IMR-90 (cell line): ENCODE data around the gene STX19. TPM values are rescaled to one million over a fixed set of nuclear protein-coding genes. Genes with fewer than 3 reads are reported as not detected.

Experiments
- ATAC-seq: fragments of 200-7000 bp; cut with Tn5 transposase; 2 replicates; pipeline ENCODE4 v1.9.1; 2020; ENCODE audit warnings: low read depth, mild to moderate bottlenecking, moderate library complexity
- BruUV-seq: library from RNA; stranded (reverse); fragments of 400-500 nt; replicated peaks from 2 replicates; lab custom pipeline; 2021; lab: Mats Ljungman, UMichigan
- CTCF ChIA-PET: fragments of 300-600 bp; formaldehyde crosslinking; extraction: SDS; loops from one replicate; lab custom pipeline; 2021; ENCODE audit warnings: antibody characterized with exemption; lab: Yijun Ruan, JAX
- POLR2A ChIA-PET: fragments of 300-600 bp; sonication (Branson Sonifier 250); formaldehyde crosslinking; loops from one replicate; lab custom pipeline; 2022; ENCODE audit warnings: antibody characterized with exemption; ENCODE audit not compliant: unreplicated experiment; lab: Charles Lee
- DNase-seq: peaks from one replicate; pipeline ENCODE4 v3.0.0; 2013
- H2AFZ ChIP-seq: replicated peaks from 2 replicates; pipeline ENCODE3; 2013; ENCODE audit warnings: low read length, mild to moderate bottlenecking; ENCODE audit not compliant: poor library complexity
- H2AK5ac ChIP-seq: 2 replicates; pipeline ENCODE4 v1.6.1; 2013; ENCODE audit warnings: low read depth, low read length, inconsistent platforms
- H2AK9ac ChIP-seq: replicated peaks from 2 replicates; pipeline ENCODE3; 2013; ENCODE audit warnings: mild to moderate bottlenecking, low read depth, low read length, moderate library complexity; ENCODE audit not compliant: poor library complexity
- H2BK120ac ChIP-seq: 2 replicates; pipeline ENCODE4 v1.6.1; 2013; ENCODE audit warnings: low read depth, low read length, inconsistent platforms
- H2BK15ac ChIP-seq: 3 replicates; pipeline ENCODE4 v1.6.1; 2013; ENCODE audit warnings: low read depth, low read length, inconsistent platforms
- H2BK20ac ChIP-seq: 2 replicates; pipeline ENCODE4 v1.6.1; 2013; ENCODE audit warnings: low read depth, mild to moderate bottlenecking, inconsistent platforms, low read length, moderate library complexity
- H2BK5ac ChIP-seq: 2 replicates; pipeline ENCODE4 v1.6.1; 2013; ENCODE audit warnings: mild to moderate bottlenecking, low read depth, low read length, inconsistent platforms; ENCODE audit not compliant: poor library complexity, severe bottlenecking
- H3K14ac ChIP-seq: replicated peaks from 2 replicates; pipeline ENCODE4 v1.6.1; 2013; ENCODE audit warnings: low read depth, low read length, inconsistent platforms
- H3K18ac ChIP-seq: 2 replicates; pipeline ENCODE4 v1.6.1; 2013; ENCODE audit warnings: low read depth, low read length, control low read depth
- H3K23ac ChIP-seq: 2 replicates; pipeline ENCODE4 v1.6.1; 2013; ENCODE audit warnings: low read depth, low read length, inconsistent platforms
- H3K27ac ChIP-seq: 2 replicates; pipeline ENCODE4 v1.5.1; 2013; ENCODE audit warnings: mild to moderate bottlenecking, control low read depth, low read length; ENCODE audit not compliant: insufficient read depth
- H3K27me3 ChIP-seq: 2 replicates; pipeline ENCODE4 v1.6.1; 2013; ENCODE audit warnings: low read length; ENCODE audit not compliant: control insufficient read depth, insufficient read depth
- H3K36me3 ChIP-seq: 2 replicates; pipeline ENCODE4 v1.6.1; 2013; ENCODE audit warnings: low read length, mixed read lengths; ENCODE audit not compliant: control insufficient read depth, insufficient read depth
- H3K4ac ChIP-seq: 2 replicates; pipeline ENCODE4 v1.6.1; 2013; ENCODE audit warnings: low read depth, low read length, inconsistent platforms
- H3K4me1 ChIP-seq: 2 replicates; pipeline ENCODE4 v1.6.1; 2013; ENCODE audit warnings: low read length, mixed read lengths; ENCODE audit not compliant: control insufficient read depth, insufficient read depth
- H3K4me2 ChIP-seq: 2 replicates; pipeline ENCODE4 v1.6.1; 2013; ENCODE audit warnings: low read depth, mild to moderate bottlenecking, control low read depth, low read length, moderate library complexity
- H3K4me3 ChIP-seq: 2 replicates; pipeline ENCODE4 v1.5.1; 2013; ENCODE audit warnings: low read depth, mild to moderate bottlenecking, control low read depth, low read length, moderate library complexity; ENCODE audit not compliant: insufficient read depth
- H3K56ac ChIP-seq: 2 replicates; pipeline ENCODE4 v1.6.1; 2013; ENCODE audit warnings: low read length, inconsistent platforms; ENCODE audit not compliant: insufficient read depth; ENCODE audit errors: extremely low read depth
- H3K79me1 ChIP-seq, 2 experiments: 2 replicates each; pipeline ENCODE4 v1.6.1; 2013; ENCODE audit warnings: low read length in 2 of 2, inconsistent platforms in 1 of 2, low read depth in 1 of 2
- H3K9ac ChIP-seq: 2 replicates; pipeline ENCODE4 v1.6.1; 2013; ENCODE audit warnings: low read depth, low read length, control low read depth
- H3K9me1 ChIP-seq: 2 replicates; pipeline ENCODE4 v1.6.1; 2013; ENCODE audit warnings: low read length, inconsistent platforms; ENCODE audit not compliant: insufficient read depth
- H3K9me3 ChIP-seq: 2 replicates; pipeline ENCODE4 v1.6.1; 2013; ENCODE audit warnings: low read length; ENCODE audit not compliant: control insufficient read depth, insufficient read depth
- H4K20me1 ChIP-seq: 2 replicates; pipeline ENCODE4 v1.6.1; 2013; ENCODE audit warnings: low read length, inconsistent platforms; ENCODE audit not compliant: insufficient read depth
- H4K5ac ChIP-seq: 2 replicates; pipeline ENCODE4 v1.6.1; 2013; ENCODE audit warnings: mild to moderate bottlenecking, low read depth, low read length, control low read depth
- H4K8ac ChIP-seq, 2 experiments: 2 replicates each; pipeline ENCODE4 v1.6.1; 2013; ENCODE audit warnings: low read depth in 2 of 2, low read length in 2 of 2, control low read depth in 1 of 2, inconsistent platforms in 1 of 2
- H4K91ac ChIP-seq: 2 replicates; pipeline ENCODE4 v1.6.1; 2013; ENCODE audit warnings: low read depth, low read length, inconsistent platforms; ENCODE audit not compliant: insufficient read depth
- FOS ChIP-seq: fragments of 150-350 bp; IDR thresholded peaks from 2 replicates; pipeline ENCODE4 v1.6.1; 2016; ENCODE audit warnings: low read depth, low read length
- MAZ ChIP-seq: IDR thresholded peaks from 2 replicates; pipeline ENCODE4 v1.6.1; 2012; ENCODE audit warnings: low read depth, mild to moderate bottlenecking, low read length, improper control_type of control experiment, moderate library complexity, borderline replicate concordance
- MXI1 ChIP-seq: IDR thresholded peaks from 2 replicates; pipeline ENCODE4 v1.6.1; 2012; ENCODE audit warnings: low read depth, mild to moderate bottlenecking, low read length, moderate library complexity, borderline replicate concordance
- NFE2L2 ChIP-seq: fragments of 150-350 bp; IDR thresholded peaks from 2 replicates; pipeline ENCODE4 v1.6.1; 2016; ENCODE audit warnings: low read depth, mild to moderate bottlenecking, low read length
- WGBS, 2 experiments: methylation state at CpG; one replicate each; pipeline versions ENCODE4 v1.1.5 to v1.1.7; 2013; ENCODE audit warnings: missing lambda C conversion rate in 2 of 2; ENCODE audit not compliant: insufficient read length in 1 of 2; ENCODE audit errors: extremely low coverage in 2 of 2; 5-methylcytosine and 5-hydroxymethylcytosine counted together
- dilution Hi-C: fragments of 300-500 bp; cut with HindIII; formaldehyde crosslinking; loops from one replicate; pipeline ENCODE4 v1.14.3; 2018; ENCODE audit warnings: low sequenced_read_pairs; ENCODE audit not compliant: unreplicated experiment
- in situ Hi-C: fragments of 300-500 bp; cut with MboI; formaldehyde crosslinking; loops from 3 replicates; pipeline ENCODE4 v1.14.3; 2019; ENCODE audit warnings: low sequenced_read_pairs, inconsistent platforms, mixed read lengths
- intact Hi-C: fragments of 100-400 bp; cut with micrococcal nuclease; formaldehyde crosslinking; loops from 2 replicates; pipeline ENCODE4 v1.10.0; 2022
- polyA plus RNA-seq, 3 experiments: library from polyadenylated mRNA; depleted of rRNA; stranded (reverse); fragments of >200 nt; gene quantifications; 2 replicates each; pipeline ENCODE4 v1.2.3, GENCODE V29; 2012; ENCODE audit warnings: low replicate concordance in 1 of 3
- total RNA-seq: library from RNA; depleted of rRNA; stranded (reverse); fragments of >200 nt; gene quantifications from 2 replicates; pipeline ENCODE4 v1.2.3, GENCODE V29; 2012

The STX19 gene
- total and polyA plus RNA-seq, 2 of the 4 experiments (the other 2 are of a cell fraction), result not detected

DNA sequence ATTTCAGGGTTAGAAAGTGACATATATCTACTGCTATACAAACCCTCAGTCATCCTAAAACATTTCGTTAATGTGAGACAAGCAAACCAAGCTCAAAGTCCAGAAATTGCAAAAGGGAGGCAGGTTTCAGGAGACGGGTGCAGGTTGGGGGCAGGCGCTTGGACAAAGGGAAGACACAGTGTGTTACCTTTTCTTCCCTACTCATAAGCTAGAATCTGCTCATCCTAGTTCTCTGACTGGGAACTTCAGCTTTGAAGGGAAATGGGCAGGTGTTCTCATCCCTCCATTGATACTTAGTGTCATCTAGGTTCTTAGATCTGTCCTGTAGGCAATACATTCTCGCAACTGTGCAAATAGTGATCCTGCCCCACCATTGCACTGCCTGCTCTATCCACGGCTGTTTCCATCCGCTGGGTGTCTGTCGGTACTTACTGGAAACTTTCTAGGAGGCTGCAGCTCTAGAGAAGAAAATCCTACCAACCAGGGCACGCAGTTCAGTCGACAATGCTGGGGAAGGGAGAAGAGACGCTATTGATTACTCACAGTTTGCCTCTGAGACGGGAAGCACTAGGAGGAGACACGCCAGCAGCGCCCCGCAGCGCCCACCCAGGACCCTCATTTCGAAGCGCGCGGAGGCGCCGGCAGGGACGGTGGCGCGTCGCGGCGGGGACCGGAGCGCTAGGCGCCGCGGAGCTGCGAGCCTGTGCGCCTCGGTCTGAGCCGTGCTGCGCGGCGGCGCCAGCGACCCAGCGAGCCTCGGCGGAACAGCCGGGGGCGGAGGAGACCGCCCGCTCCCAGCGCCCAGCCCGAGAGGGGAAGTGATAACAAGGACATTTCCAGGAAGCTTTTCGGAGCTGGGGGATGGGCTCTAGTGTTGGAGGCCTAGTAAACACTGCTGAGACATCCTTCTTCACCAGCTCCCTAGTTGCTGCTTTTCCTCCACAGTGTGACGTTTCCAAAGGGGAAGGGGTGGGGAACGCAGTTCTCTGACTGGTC, 55.0 kb downstream of the STX19 start, which contains the start of gene PROS1:
Gene PROS1 (minus strand): TSS at position 766 of the 996 bp plus-strand sequence. CDS start 147 bp downstream, at position 619.
- peak within 1 kb of the TSS; percentile 82 for H3K23ac ChIP-seq
- CTCF ChIA-PET, result interaction anchor here (0.6 to 1.2 kb wide), 3 partner anchors 11 to 21 kb away, joined by 3 to 6 read pairs (median 3); no protein-coding TSS in a partner anchor
- peak within 1 kb of the TSS; percentile 67 for H3K56ac ChIP-seq
- POLR2A ChIA-PET, result interaction anchor here (0.7 kb wide), 1 partner anchor 64 kb away, joined by 3 read pairs; no protein-coding TSS in a partner anchor
- H4K8ac ChIP-seq, result peak within 1 kb of the TSS; percentile 70 to 95
- intact Hi-C loops, result no loop called here
- no peaks in the 10 kb centered on the region for H3K36me3 ChIP-seq
- H2AK5ac ChIP-seq, result no peak within 1 kb of the TSS
- peak within 1 kb of the TSS; percentile 99 for H2AFZ ChIP-seq
- H3K9ac ChIP-seq, result peak within 1 kb of the TSS; percentile 77
- H3K9me3 ChIP-seq, result no peaks in the 10 kb centered on the region
- H2BK120ac ChIP-seq, result peak within 1 kb of the TSS; percentile 89
- in situ Hi-C loops, result no loop called here
- 0 out of 2 replicates have a peak, but pooled peaks have one; percentile 5 for TF ChIP-seq FOS
- no peak for TF ChIP-seq NFE2L2
- TF ChIP-seq MAZ, result peak; percentile 35; the same call in 1 of the 2 replicates
- TF ChIP-seq MXI1, result no peak
- peak within 1 kb of the TSS; percentile 51; the same call in 2 of the 3 replicates for H2BK15ac ChIP-seq
- peaks cover 3% of the 10 kb centered on the region; the same call in 1 of the 2 replicates for H3K4me1 ChIP-seq
- peak; percentile 68 for DNase-seq
- peak within 1 kb of the TSS; percentile 64 for H3K27ac ChIP-seq
- H4K91ac ChIP-seq, result peak within 1 kb of the TSS; percentile 94
- peak; percentile 93 for ATAC-seq
- H4K20me1 ChIP-seq, result no peaks in the 10 kb centered on the region
- H3K4me2 ChIP-seq, result peak within 1 kb of the TSS; percentile 96
- H3K9me1 ChIP-seq, result no peaks in the 10 kb centered on the region
- peak within 1 kb of the TSS; percentile 95 for H3K18ac ChIP-seq
- dilution Hi-C loops, result no loop called here
- peak within 1 kb of the TSS; percentile 36 for H2BK5ac ChIP-seq
- H3K79me1 ChIP-seq, result no peaks in the 10 kb centered on the region
- BruUV-seq, result no TSS peak
- 0% methylated on average over 34 of the region's 53 CpGs; no CpG with 5 or more reads in 1 of the 2 experiments for WGBS, 2 experiments
- no peaks in the 10 kb centered on the region for H3K27me3 ChIP-seq
- H2BK20ac ChIP-seq, result peak within 1 kb of the TSS; percentile 49; the same call in 1 of the 2 replicates
- H3K4ac ChIP-seq, result peak within 1 kb of the TSS; percentile 98
- peak within 1 kb of the TSS; percentile 99 for H4K5ac ChIP-seq
- H3K4me3 ChIP-seq, result peak within 1 kb of the TSS; percentile 70
- H2AK9ac ChIP-seq, result peak within 1 kb of the TSS; percentile 96
- peak within 1 kb of the TSS; percentile 99 for H3K14ac ChIP-seq
